ENCODE measurements around the gene EOLA2.
"Not testable (repeated sequence)": the region's sequence is repeated elsewhere in the genome, so short reads cannot be mapped to it uniquely, and the experiment has no call there.

DNA sequence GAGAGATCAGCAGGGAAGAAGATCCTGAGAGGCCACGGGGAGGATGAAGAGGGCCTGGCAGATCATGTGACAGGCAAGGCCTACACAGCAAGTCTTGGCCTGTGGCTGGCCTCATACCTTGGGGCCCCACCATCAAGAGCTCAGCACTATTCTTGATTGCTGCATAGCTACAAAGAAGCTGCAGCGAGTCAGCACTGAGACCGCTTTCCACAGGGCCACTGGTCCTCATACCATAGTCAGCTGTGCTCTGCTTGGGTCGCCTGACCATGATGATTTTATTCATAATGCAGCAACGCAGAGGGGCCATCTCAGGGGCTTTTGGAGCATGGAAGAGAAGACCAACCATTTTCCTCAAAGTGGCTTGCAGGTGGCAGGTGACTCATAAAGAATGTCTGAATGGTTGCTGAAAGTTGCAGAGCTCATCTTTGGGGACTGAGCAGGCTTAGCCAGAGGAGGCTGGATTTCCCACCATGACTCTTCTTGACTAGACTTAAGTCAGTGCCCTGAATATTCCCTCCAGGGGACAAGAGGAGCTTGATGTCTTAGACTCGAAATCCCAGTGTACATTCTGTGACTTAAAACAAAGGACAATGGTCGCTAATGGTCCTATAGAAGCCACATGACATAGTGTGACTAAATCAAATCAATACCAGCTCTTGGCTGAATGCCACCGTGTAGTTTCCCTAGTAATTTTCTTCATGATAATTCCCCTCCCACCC lies 10.9 kb downstream of the EOLA2 start:
- not testable (repeated sequence) for TF ChIP-seq CTCF (IDR thresholded peaks at IDR 0.05; ENCODE audit: low read length); EZH2 (IDR thresholded peaks at IDR 0.05; ENCODE audit: borderline replicate concordance, low read length)
